Activated T-cell treated with anti-CD3 and anti-CD28 coated beads, Interleukin-2, amount 50 U/mL, for 24 hours (primary cell): ENCODE results near the gene PEX14.
"Not testable (repeated sequence)": the region's sequence is repeated elsewhere in the genome, so short reads cannot be mapped to it uniquely, and the experiment has no call there.

Source experiments
- DNase-seq: peaks from one replicate; pipeline ENCODE4 v3.0.0-alpha.2; 2020
- H3K27ac Mint-ChIP-seq: 2 replicates; pipeline ENCODE4 v1.8.0; 2020; ENCODE audit warnings: mild to moderate bottlenecking, mixed read lengths
- H3K27me3 Mint-ChIP-seq: 2 replicates; pipeline ENCODE4 v1.8.0; 2020; ENCODE audit warnings: mixed read lengths
- H3K36me3 Mint-ChIP-seq: 2 replicates; pipeline ENCODE4 v1.8.0; 2020; ENCODE audit warnings: low read depth, mixed read lengths
- H3K4me1 Mint-ChIP-seq: 2 replicates; pipeline ENCODE4 v1.8.0; 2020; ENCODE audit warnings: low read depth, mixed read lengths
- H3K4me3 Mint-ChIP-seq: 2 replicates; pipeline ENCODE4 v1.8.0; 2020; ENCODE audit warnings: mild to moderate bottlenecking, moderate library complexity, mixed read lengths
- H3K9me3 Mint-ChIP-seq: 2 replicates; pipeline ENCODE4 v1.8.0; 2020; ENCODE audit warnings: mixed read lengths

PEX14 gene

GRCh38 chr1:10440794-10441193 lies 34.0 kb upstream of the PEX14 start:
- Mint-ChIP-seq H3K4me1 (peaks cover 5% of the 10 kb centered on the region), H3K27me3 (no peaks in the 10 kb centered on the region), H3K27ac (no peak overlapping the region), H3K36me3 (peaks cover 37% of the 10 kb centered on the region), H3K9me3 (no peaks in the 10 kb centered on the region), H3K4me3 (no peak overlapping the region)
- no peak for DNase-seq

- H3K27ac Mint-ChIP-seq = no peak overlapping the region
Observed at GRCh38 chr1:10444248-10444647, 30.5 kb upstream of the PEX14 start.

DNA sequence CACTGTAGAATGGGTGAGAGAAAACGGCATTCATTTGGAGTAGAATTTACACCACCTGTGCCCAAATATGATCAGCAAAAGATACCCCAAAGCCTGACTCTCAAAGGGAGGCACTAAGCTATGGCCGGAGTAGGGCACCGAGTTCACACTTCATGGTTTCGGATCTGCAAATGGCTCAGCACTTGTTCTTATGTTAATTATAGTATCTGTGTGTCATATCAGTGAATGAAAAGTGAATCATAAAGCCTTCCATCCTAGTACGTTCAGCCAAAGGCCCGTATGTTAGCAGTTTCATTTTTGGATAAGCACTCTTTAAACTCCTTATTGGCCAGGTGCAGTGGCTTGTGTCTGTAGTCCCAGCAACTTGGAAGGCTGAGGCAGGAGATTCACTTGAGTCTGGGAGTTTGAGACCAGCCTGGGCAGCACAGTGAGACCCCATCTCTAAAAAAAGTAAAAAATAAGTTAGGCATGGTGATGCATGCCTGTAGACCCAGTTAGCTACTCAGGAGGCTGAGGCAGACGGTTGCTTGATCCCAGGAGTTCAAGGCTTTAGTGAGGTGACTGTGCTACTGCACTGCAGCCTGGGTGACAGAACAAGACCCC lies 29.9 kb upstream of the PEX14 start:
- peaks cover 5% of the 10 kb centered on the region for H3K4me1 Mint-ChIP-seq
- no peaks in the 10 kb centered on the region for H3K9me3 Mint-ChIP-seq
- H3K27me3 Mint-ChIP-seq = no peaks in the 10 kb centered on the region
- H3K36me3 Mint-ChIP-seq = peaks cover 30% of the 10 kb centered on the region
- no peak overlapping the region for H3K27ac Mint-ChIP-seq
- H3K4me3 Mint-ChIP-seq = no peak overlapping the region
- no peak for DNase-seq

More at GRCh38 chr1:10444248-10444647, 30.5 kb upstream of the PEX14 start:
- DNase-seq = no peak
- Mint-ChIP-seq H3K27me3 (no peaks in the 10 kb centered on the region), H3K4me3 (no peak overlapping the region), H3K36me3 (peaks cover 30% of the 10 kb centered on the region), H3K4me1 (peaks cover 5% of the 10 kb centered on the region), H3K9me3 (no peaks in the 10 kb centered on the region)

GRCh38 chr1:10446790-10447422 lies 27.8 kb upstream of the PEX14 start:
- Mint-ChIP-seq H3K4me1 (peaks cover 5% of the 10 kb centered on the region), H3K4me3 (no peak overlapping the region), H3K9me3 (no peaks in the 10 kb centered on the region), H3K36me3 (peaks cover 19% of the 10 kb centered on the region), H3K27me3 (no peaks in the 10 kb centered on the region), H3K27ac (no peak overlapping the region)
- DNase-seq = no peak

GRCh38 chr1:10449751-10450150 lies 25.0 kb upstream of the PEX14 start, which contains the start of gene CORT:
Gene CORT (plus strand): TSS chr1:10450031. CDS start chr1:10450224, 193 bp downstream.
- H3K9me3 Mint-ChIP-seq = no peaks in the 10 kb centered on the region
- H3K36me3 Mint-ChIP-seq = peaks cover 16% of the 10 kb centered on the region
- no peaks in the 10 kb centered on the region for H3K27me3 Mint-ChIP-seq
- no peak for DNase-seq
- H3K4me3 Mint-ChIP-seq = no peak within 1 kb of the TSS
- no peak within 1 kb of the TSS for H3K27ac Mint-ChIP-seq
- peaks cover 3% of the 10 kb centered on the region for H3K4me1 Mint-ChIP-seq

- H3K9me3 Mint-ChIP-seq = no peaks in the 10 kb centered on the region
- H3K36me3 Mint-ChIP-seq = peaks cover 16% of the 10 kb centered on the region
- no peaks in the 10 kb centered on the region for H3K4me1 Mint-ChIP-seq
- H3K27ac Mint-ChIP-seq = no peak overlapping the region
- no peak for DNase-seq
- no peak overlapping the region for H3K4me3 Mint-ChIP-seq
- no peaks in the 10 kb centered on the region for H3K27me3 Mint-ChIP-seq
Observed at GRCh38 chr1:10450156-10450814, 24.5 kb upstream of the PEX14 start.

DNA sequence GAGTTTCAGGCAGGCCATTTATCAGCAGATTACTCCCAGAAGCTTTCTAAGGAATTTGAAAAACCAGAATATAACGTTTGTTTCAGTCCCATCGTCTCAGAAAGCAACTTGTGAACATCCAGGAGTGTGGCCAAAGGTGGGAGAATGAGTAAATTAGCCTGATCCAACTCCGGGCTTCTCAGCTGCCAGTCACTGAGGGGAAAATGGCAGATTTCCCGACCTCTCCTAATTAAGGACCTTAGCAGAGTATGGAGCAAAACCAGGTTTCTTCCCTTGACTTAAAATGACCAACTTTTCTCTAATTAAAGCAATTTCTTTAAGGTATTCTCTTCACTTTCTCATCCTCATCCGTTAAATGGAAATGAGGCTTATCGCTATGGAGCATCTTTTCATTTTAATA lies 23.9 kb upstream of the PEX14 start:
- Mint-ChIP-seq H3K9me3 (no peaks in the 10 kb centered on the region), H3K36me3 (peaks cover 17% of the 10 kb centered on the region), H3K27ac (no peak overlapping the region), H3K4me1 (no peaks in the 10 kb centered on the region), H3K4me3 (no peak overlapping the region), H3K27me3 (no peaks in the 10 kb centered on the region)
- no peak for DNase-seq

DNA sequence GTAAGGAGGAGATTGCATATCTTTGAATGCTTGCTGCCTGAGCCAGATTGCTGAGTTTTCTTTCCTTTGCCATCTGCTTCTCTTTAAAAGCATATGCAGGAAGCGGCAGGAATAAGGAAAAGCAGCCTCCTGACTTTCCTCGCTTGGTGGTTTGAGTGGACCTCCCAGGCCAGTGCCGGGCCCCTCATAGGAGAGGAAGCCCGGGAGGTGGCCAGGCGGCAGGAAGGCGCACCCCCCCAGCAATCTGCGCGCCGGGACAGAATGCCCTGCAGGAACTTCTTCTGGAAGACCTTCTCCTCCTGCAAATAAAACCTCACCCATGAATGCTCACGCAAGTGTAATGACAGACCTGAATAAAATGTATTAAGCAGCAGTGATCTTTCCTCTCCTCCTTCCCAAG lies 23.5 kb upstream of the PEX14 start:
- no peak overlapping the region for H3K4me3 Mint-ChIP-seq
- H3K9me3 Mint-ChIP-seq = no peaks in the 10 kb centered on the region
- DNase-seq = no peak
- H3K27ac Mint-ChIP-seq = no peak overlapping the region
- peaks cover 21% of the 10 kb centered on the region for H3K36me3 Mint-ChIP-seq
- H3K27me3 Mint-ChIP-seq = no peaks in the 10 kb centered on the region
- no peaks in the 10 kb centered on the region for H3K4me1 Mint-ChIP-seq

DNA sequence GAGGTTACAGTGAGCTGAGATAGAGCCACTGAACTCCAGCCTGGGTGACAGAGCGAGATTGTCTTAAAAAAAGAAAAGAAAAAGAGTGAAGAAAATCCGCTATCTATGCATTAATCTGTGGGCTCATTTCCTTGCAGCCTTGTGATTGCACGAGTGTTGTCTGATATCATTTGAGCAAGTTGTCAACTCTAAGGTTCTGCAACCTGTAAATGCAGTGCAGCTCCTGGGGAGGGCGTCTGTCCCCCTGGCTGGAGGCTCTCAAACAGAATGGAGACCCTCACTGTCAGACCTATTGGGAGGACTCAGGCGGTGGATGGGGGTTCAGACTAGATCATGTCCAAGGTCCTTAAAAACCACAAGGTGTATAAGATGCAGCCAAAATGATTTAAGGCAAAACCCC lies 18.7 kb upstream of the PEX14 start:
- H3K27me3 Mint-ChIP-seq = no peaks in the 10 kb centered on the region
- peaks cover 49% of the 10 kb centered on the region for H3K36me3 Mint-ChIP-seq
- H3K27ac Mint-ChIP-seq = no peak overlapping the region
- no peak for DNase-seq
- no peak overlapping the region for H3K4me3 Mint-ChIP-seq
- H3K9me3 Mint-ChIP-seq = no peaks in the 10 kb centered on the region
- peaks cover 6% of the 10 kb centered on the region for H3K4me1 Mint-ChIP-seq

- Mint-ChIP-seq H3K4me3 (no peak overlapping the region), H3K27me3 (no peaks in the 10 kb centered on the region), H3K27ac (peak overlapping the region; percentile 2), H3K36me3 (peaks cover 55% of the 10 kb centered on the region), H3K4me1 (peaks cover 6% of the 10 kb centered on the region), H3K9me3 (no peaks in the 10 kb centered on the region)
- DNase-seq = no peak
Observed at GRCh38 chr1:10456661-10457060, 18.1 kb upstream of the PEX14 start.

DNA sequence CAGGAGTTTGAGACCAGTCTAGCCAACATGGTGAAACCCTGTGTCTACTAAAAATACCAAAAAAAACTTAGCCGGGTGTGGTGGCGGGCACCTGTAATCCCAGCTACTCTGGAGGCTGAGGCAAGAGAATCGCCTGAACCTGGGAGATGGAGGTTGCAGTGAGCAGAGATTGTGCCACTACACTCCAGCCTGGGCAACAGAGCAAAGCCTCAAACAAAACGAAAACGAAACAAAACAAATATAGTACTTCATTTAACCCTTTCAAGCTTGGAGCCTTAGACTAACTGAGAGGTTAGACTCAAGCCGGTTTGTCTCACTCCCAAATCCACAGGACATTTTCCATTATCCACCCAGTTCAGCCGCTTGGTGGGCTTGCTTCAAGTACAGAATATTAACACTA lies 17.3 kb upstream of the PEX14 start:
- H3K36me3 Mint-ChIP-seq = peaks cover 63% of the 10 kb centered on the region
- DNase-seq, H3K9me3 Mint-ChIP-seq, H3K4me1 Mint-ChIP-seq, H3K27me3 Mint-ChIP-seq, H3K4me3 Mint-ChIP-seq: not testable (repeated sequence)
- H3K27ac Mint-ChIP-seq = peak overlapping the region; percentile 2

GRCh38 chr1:10457875-10458274 lies 16.9 kb upstream of the PEX14 start:
- Mint-ChIP-seq H3K27me3 (no peaks in the 10 kb centered on the region), H3K4me3 (no peak overlapping the region), H3K27ac (no peak overlapping the region), H3K9me3 (no peaks in the 10 kb centered on the region), H3K36me3 (peaks cover 68% of the 10 kb centered on the region), H3K4me1 (peaks cover 6% of the 10 kb centered on the region)
- DNase-seq = no peak

- peaks cover 75% of the 10 kb centered on the region for H3K36me3 Mint-ChIP-seq
- no peaks in the 10 kb centered on the region for H3K9me3 Mint-ChIP-seq
- no peaks in the 10 kb centered on the region for H3K27me3 Mint-ChIP-seq
- H3K4me3 Mint-ChIP-seq = no peak overlapping the region
- H3K4me1 Mint-ChIP-seq = peaks cover 6% of the 10 kb centered on the region
- peak overlapping the region; percentile 63 for H3K27ac Mint-ChIP-seq
- no peak for DNase-seq
Observed at GRCh38 chr1:10459184-10459583, 15.6 kb upstream of the PEX14 start.

GRCh38 chr1:10467078-10467477 lies 7.7 kb upstream of the PEX14 start:
- Mint-ChIP-seq H3K4me1 (peaks cover 10% of the 10 kb centered on the region), H3K4me3 (no peak overlapping the region), H3K36me3 (peaks cover 83% of the 10 kb centered on the region), H3K27ac (peak overlapping the region; percentile 71), H3K9me3 (no peaks in the 10 kb centered on the region), H3K27me3 (no peaks in the 10 kb centered on the region)
- no peak for DNase-seq

- no peaks in the 10 kb centered on the region for H3K9me3 Mint-ChIP-seq
- H3K4me1 Mint-ChIP-seq = peaks cover 29% of the 10 kb centered on the region
- no peak for DNase-seq
- H3K27me3 Mint-ChIP-seq = no peaks in the 10 kb centered on the region
- H3K4me3 Mint-ChIP-seq = no peak overlapping the region
- peaks cover 63% of the 10 kb centered on the region for H3K36me3 Mint-ChIP-seq
- no peak overlapping the region for H3K27ac Mint-ChIP-seq
Observed at GRCh38 chr1:10470043-10470442, 4.7 kb upstream of the PEX14 start.
